ENCODE data around the gene MYLK.

DNA sequence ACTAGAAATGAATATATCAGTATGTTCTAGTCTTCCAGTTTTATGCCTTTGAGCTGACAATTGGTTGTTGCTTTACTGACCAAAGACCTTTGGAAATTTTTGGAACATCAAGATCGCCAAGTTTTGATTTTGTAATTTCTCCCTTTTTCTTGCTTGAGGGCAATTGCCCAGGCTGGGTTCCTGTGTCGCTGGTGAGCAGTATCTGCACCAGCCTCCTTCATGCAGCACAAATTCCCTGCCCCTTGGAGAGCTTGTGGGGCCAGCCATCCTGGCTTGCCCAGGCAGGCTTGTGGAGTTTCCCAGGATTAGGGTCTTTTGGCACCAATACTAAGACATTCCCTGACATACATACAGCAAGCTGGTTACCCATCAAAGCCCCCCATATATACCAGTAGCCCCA lies 261.4 kb downstream of the MYLK start:
- TF ChIP-seq RAD21 (IDR thresholded peaks at IDR 0.05; ENCODE audit: low read length) = no peak
- TF ChIP-seq MAZ (IDR thresholded peaks at IDR 0.05; ENCODE audit: borderline replicate concordance, low read depth, low read length) = no peak
- TF ChIP-seq, protein P1, sequence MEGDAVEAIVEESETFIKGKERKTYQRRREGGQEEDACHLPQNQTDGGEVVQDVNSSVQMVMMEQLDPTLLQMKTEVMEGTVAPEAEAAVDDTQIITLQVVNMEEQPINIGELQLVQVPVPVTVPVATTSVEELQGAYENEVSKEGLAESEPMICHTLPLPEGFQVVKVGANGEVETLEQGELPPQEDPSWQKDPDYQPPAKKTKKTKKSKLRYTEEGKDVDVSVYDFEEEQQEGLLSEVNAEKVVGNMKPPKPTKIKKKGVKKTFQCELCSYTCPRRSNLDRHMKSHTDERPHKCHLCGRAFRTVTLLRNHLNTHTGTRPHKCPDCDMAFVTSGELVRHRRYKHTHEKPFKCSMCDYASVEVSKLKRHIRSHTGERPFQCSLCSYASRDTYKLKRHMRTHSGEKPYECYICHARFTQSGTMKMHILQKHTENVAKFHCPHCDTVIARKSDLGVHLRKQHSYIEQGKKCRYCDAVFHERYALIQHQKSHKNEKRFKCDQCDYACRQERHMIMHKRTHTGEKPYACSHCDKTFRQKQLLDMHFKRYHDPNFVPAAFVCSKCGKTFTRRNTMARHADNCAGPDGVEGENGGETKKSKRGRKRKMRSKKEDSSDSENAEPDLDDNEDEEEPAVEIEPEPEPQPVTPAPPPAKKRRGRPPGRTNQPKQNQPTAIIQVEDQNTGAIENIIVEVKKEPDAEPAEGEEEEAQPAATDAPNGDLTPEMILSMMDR (conservative IDR thresholded peaks at IDR 0.05; ENCODE audit: low read depth, low read length) = no peak
- no peak for TF ChIP-seq POLR2A (IDR thresholded peaks at IDR 0.05; ENCODE audit: low read depth, low read length)
- TF ChIP-seq, protein P2, sequence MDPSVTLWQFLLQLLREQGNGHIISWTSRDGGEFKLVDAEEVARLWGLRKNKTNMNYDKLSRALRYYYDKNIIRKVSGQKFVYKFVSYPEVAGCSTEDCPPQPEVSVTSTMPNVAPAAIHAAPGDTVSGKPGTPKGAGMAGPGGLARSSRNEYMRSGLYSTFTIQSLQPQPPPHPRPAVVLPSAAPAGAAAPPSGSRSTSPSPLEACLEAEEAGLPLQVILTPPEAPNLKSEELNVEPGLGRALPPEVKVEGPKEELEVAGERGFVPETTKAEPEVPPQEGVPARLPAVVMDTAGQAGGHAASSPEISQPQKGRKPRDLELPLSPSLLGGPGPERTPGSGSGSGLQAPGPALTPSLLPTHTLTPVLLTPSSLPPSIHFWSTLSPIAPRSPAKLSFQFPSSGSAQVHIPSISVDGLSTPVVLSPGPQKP (IDR thresholded peaks at IDR 0.05; ENCODE audit: borderline replicate concordance, low read depth, low read length) = no peak
- TF ChIP-seq, protein P3, sequence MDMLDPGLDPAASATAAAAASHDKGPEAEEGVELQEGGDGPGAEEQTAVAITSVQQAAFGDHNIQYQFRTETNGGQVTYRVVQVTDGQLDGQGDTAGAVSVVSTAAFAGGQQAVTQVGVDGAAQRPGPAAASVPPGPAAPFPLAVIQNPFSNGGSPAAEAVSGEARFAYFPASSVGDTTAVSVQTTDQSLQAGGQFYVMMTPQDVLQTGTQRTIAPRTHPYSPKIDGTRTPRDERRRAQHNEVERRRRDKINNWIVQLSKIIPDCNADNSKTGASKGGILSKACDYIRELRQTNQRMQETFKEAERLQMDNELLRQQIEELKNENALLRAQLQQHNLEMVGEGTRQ (IDR thresholded peaks at IDR 0.05; ENCODE audit: low read depth, low read length) = no peak
- TF ChIP-seq RFX5 (IDR thresholded peaks at IDR 0.05; ENCODE audit: low read depth, low read length) = no peak
- no peak for TF ChIP-seq CHD1 (IDR thresholded peaks at IDR 0.05; ENCODE audit: low read depth, low read length)
- TF ChIP-seq SMC3 (IDR thresholded peaks at IDR 0.05; ENCODE audit: low read depth, low read length) = no peak
- no peak for TF ChIP-seq RCOR1 (IDR thresholded peaks at IDR 0.05; ENCODE audit: insufficient replicate concordance, low read length)
- TF ChIP-seq BHLHE40 (IDR thresholded peaks at IDR 0.05; ENCODE audit: low read depth, low read length) = no peak
- no peak for TF ChIP-seq NFE2L2 (IDR thresholded peaks at IDR 0.05; ENCODE audit: low read depth, low read length)

Data from IMR-90 (cell line).